Hypothalamus (tissue), 51 donors: Measurements from ENCODE around the gene RNF113A.
"Not testable (repeated sequence)": the region's sequence is repeated elsewhere in the genome, so short reads cannot be mapped to it uniquely, and the experiment has no call there.

Experiments used
- DNase-seq, 51 donors: peaks; one replicate each; lab custom pipeline; 2025; lab: John Stamatoyannopoulos, UW

RNF113A gene

GRCh38 chrX:119852382-119853353, 18.9 kb downstream of the RNF113A start, which contains the start of gene UPF3B:
Gene UPF3B (minus strand): TSS chrX:119852963. CDS start chrX:119852928, 35 bp downstream.
- DNase-seq: peak; percentile 23 to 94 (median 86)

- DNase-seq: no peak
These were observed 37.6 kb downstream of the RNF113A start for GRCh38 chrX:119833905-119834304.

GRCh38 chrX:119828446-119828845, 43.1 kb downstream of the RNF113A start:
- DNase-seq: no peak

- no peak for DNase-seq
These were observed 45.1 kb downstream of the RNF113A start for GRCh38 chrX:119826399-119826959.

GRCh38 chrX:119824221-119824620, 47.3 kb downstream of the RNF113A start:
- DNase-seq: not testable (repeated sequence)

GRCh38 chrX:119821703-119822102, 49.8 kb downstream of the RNF113A start:
- DNase-seq: not testable (repeated sequence)
